ENCODE data around the gene B4GALNT4.
"Not testable (repeated sequence)": the region's sequence is repeated elsewhere in the genome, so short reads cannot be mapped to it uniquely, and the experiment has no call there.

B4GALNT4 gene

GRCh38 chr11:377174-377865 lies 8.0 kb downstream of the B4GALNT4 start:
- no peak for DNase-seq

- DNase-seq = no peak
Observed at GRCh38 chr11:377883-378500, 8.7 kb downstream of the B4GALNT4 start.

GRCh38 chr11:379205-380094 lies 10.2 kb downstream of the B4GALNT4 start:
- no peak for DNase-seq

- DNase-seq = no peak
Observed at GRCh38 chr11:380095-380480, 10.8 kb downstream of the B4GALNT4 start.

- no peak for DNase-seq
Observed at GRCh38 chr11:380491-380890, 11.2 kb downstream of the B4GALNT4 start.

GRCh38 chr11:380996-381395 lies 11.7 kb downstream of the B4GALNT4 start:
- DNase-seq = no peak

- DNase-seq = no peak
Observed at GRCh38 chr11:381501-382072, 12.3 kb downstream of the B4GALNT4 start.

GRCh38 chr11:382081-382629 lies 12.9 kb downstream of the B4GALNT4 start:
- DNase-seq = no peak

- DNase-seq = no peak
Observed at GRCh38 chr11:383431-383830, 14.1 kb downstream of the B4GALNT4 start.

- DNase-seq = no peak
Observed at GRCh38 chr11:384511-384910, 15.2 kb downstream of the B4GALNT4 start.

GRCh38 chr11:385594-386351 lies 16.5 kb downstream of the B4GALNT4 start:
- DNase-seq = no peak

GRCh38 chr11:386483-386882 lies 17.2 kb downstream of the B4GALNT4 start:
- DNase-seq = no peak

- no peak for DNase-seq
Observed at GRCh38 chr11:387193-387793, 18.0 kb downstream of the B4GALNT4 start.

- DNase-seq = not testable (repeated sequence)
Observed at GRCh38 chr11:389369-389768, 20.1 kb downstream of the B4GALNT4 start.

- no peak for DNase-seq
Observed at GRCh38 chr11:390175-390574, 20.9 kb downstream of the B4GALNT4 start.

- no peak for DNase-seq
Observed at GRCh38 chr11:391117-392017, 22.1 kb downstream of the B4GALNT4 start.

GRCh38 chr11:392102-392777 lies 22.9 kb downstream of the B4GALNT4 start:
- no peak for DNase-seq

GRCh38 chr11:393219-394033 lies 24.1 kb downstream of the B4GALNT4 start:
- no peak for DNase-seq
